ENCODE data around the gene TAF1. TPM values are rescaled to one million over a fixed set of nuclear protein-coding genes. Genes with fewer than 3 reads are reported as not detected.
"Not testable (repeated sequence)": the region's sequence is repeated elsewhere in the genome, so short reads cannot be mapped to it uniquely, and the experiment has no call there.

The TAF1 gene
- total RNA-seq, 4 donors from 2014 or later = 36.0 to 59.4 (median 48.8) TPM

GRCh38 chrX:71489540-71489939, 123.4 kb downstream of the TAF1 start:
- Histone ChIP-seq H3K36me3 (no peaks in the 10 kb centered on the region), H3K4me3 (replicated peaks in 1 of 3) (no peak overlapping the region), H3K27ac (no peak overlapping the region), H3K27me3 (no peaks in the 10 kb centered on the region), H3K9me3 (no peaks in the 10 kb centered on the region), H3K4me1 (no peaks in the 10 kb centered on the region)
- TF ChIP-seq POLR2A (IDR thresholded peaks at IDR 0.05) (no peak), CTCF (IDR thresholded peaks at IDR 0.05) (no peak)
- intact Hi-C loops (cut with DNase I) = no loop called here
- WGBS, 2 donors = 94 to 95% methylated on average over 5 of the region's 5 CpGs
- DNase-seq = no peak

- no peaks in the 10 kb centered on the region for H3K36me3 ChIP-seq
- H3K27me3 ChIP-seq = no peaks in the 10 kb centered on the region
- no peaks in the 10 kb centered on the region for H3K9me3 ChIP-seq
- peak; percentile 50 to 52 for DNase-seq
- H3K4me1 ChIP-seq = no peaks in the 10 kb centered on the region
- intact Hi-C loops (cut with DNase I) = no loop called here
- TF ChIP-seq CTCF (IDR thresholded peaks at IDR 0.05) (no peak), POLR2A (IDR thresholded peaks at IDR 0.05) (no peak)
- H3K27ac ChIP-seq = no peak overlapping the region
- peak overlapping the region in 2 of 3 donors; percentile 25 to 37 for H3K4me3 ChIP-seq (replicated peaks in 1 of 3)
- 8 to 10% methylated on average over 14 to 20 of the region's 76 CpGs for WGBS, 2 donors
These were observed 126.3 kb downstream of the TAF1 start for GRCh38 chrX:71492231-71493065.

- peak overlapping the region in 1 of 3 donors; percentile 37 for H3K4me3 ChIP-seq (replicated peaks in 1 of 3)
- intact Hi-C loops (cut with DNase I) = no loop called here
- TF ChIP-seq POLR2A (IDR thresholded peaks at IDR 0.05) (no peak), CTCF (IDR thresholded peaks at IDR 0.05) (no peak)
- H3K9me3 ChIP-seq = no peaks in the 10 kb centered on the region
- H3K27me3 ChIP-seq = no peaks in the 10 kb centered on the region
- peak; percentile 34 to 38 for DNase-seq
- WGBS, 2 donors = 51 to 56% methylated on average over 12 to 13 of the region's 16 CpGs
- no peak overlapping the region for H3K27ac ChIP-seq
- no peaks in the 10 kb centered on the region for H3K4me1 ChIP-seq
- H3K36me3 ChIP-seq = no peaks in the 10 kb centered on the region
These were observed 127.0 kb downstream of the TAF1 start for GRCh38 chrX:71493111-71493613.

GRCh38 chrX:71495979-71496378, 129.8 kb downstream of the TAF1 start:
- H3K36me3 ChIP-seq; H3K27ac ChIP-seq; H3K4me1 ChIP-seq; intact Hi-C loops (cut with DNase I); H3K4me3 ChIP-seq (replicated peaks in 1 of 3); H3K27me3 ChIP-seq; H3K9me3 ChIP-seq; DNase-seq: not testable (repeated sequence)
- WGBS, 2 donors = 70 to 85% methylated on average over 3 of the region's 3 CpGs

GRCh38 chrX:71496476-71496875, 130.3 kb downstream of the TAF1 start:
- no peak overlapping the region for H3K27ac ChIP-seq
- TF ChIP-seq CTCF (IDR thresholded peaks at IDR 0.05) = no peak
- TF ChIP-seq POLR2A (IDR thresholded peaks at IDR 0.05) = no peak
- no peak overlapping the region for H3K4me3 ChIP-seq (replicated peaks in 1 of 3)
- H3K27me3 ChIP-seq = no peaks in the 10 kb centered on the region
- H3K4me1 ChIP-seq = no peaks in the 10 kb centered on the region
- H3K9me3 ChIP-seq = no peaks in the 10 kb centered on the region
- intact Hi-C loops (cut with DNase I) = no loop called here
- H3K36me3 ChIP-seq = no peaks in the 10 kb centered on the region
- 92% methylated on average over 3 of the region's 3 CpGs for WGBS, 2 donors
- no peak for DNase-seq

GRCh38 chrX:71502080-71502479, 135.9 kb downstream of the TAF1 start:
- intact Hi-C loops (cut with DNase I); H3K4me3 ChIP-seq (replicated peaks in 1 of 3); H3K9me3 ChIP-seq; H3K27ac ChIP-seq; H3K4me1 ChIP-seq; H3K27me3 ChIP-seq; DNase-seq; H3K36me3 ChIP-seq: not testable (repeated sequence)
- WGBS, 2 donors = 97 to 98% methylated on average over 4 to 5 of the region's 5 CpGs
